Neural progenitor cell (in vitro differentiated cells): Measurements from ENCODE around the gene SMARCA4.

Experiments used
- EZH2 ChIP-seq: fragments of 200-600 bp; sonication (generic); IDR thresholded peaks from 2 replicates; pipeline ENCODE4 v1.6.1; 2017; ENCODE audit warnings: antibody characterized with exemption, mild to moderate bottlenecking, moderate library complexity
- EZH2phosphoT487 ChIP-seq: fragments of 200-600 bp; sonication (generic); IDR thresholded peaks from 2 replicates; pipeline ENCODE4 v1.6.1; 2017; ENCODE audit warnings: antibody characterized with exemption
- TF ChIP-seq, protein P1 (sequence below): fragments of 200-600 bp; sonication (generic); IDR thresholded peaks from 2 replicates; pipeline ENCODE4 v1.5.1; 2017; ENCODE audit warnings: antibody characterized with exemption, mild to moderate bottlenecking

DNA sequence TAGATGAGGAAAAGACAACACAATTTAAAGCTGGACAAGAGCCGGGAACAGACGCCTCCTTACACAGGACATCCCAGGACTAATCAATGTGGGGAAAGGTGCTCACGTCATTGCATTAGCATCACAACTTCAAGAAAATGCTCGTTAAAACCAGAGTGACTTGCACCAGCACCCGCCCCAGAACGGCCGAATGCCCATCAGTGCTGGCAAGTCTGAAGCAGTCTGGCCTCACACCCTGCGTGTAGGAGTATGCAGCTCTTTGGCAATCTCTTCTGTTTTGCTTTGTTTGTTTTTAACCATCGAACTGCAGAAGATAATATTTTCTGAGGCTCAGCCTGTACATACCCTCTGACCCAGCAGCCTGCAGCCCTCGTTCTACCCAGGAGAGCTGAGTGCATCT is 83.6 kb downstream of the SMARCA4 start:
- TF ChIP-seq, protein P1, sequence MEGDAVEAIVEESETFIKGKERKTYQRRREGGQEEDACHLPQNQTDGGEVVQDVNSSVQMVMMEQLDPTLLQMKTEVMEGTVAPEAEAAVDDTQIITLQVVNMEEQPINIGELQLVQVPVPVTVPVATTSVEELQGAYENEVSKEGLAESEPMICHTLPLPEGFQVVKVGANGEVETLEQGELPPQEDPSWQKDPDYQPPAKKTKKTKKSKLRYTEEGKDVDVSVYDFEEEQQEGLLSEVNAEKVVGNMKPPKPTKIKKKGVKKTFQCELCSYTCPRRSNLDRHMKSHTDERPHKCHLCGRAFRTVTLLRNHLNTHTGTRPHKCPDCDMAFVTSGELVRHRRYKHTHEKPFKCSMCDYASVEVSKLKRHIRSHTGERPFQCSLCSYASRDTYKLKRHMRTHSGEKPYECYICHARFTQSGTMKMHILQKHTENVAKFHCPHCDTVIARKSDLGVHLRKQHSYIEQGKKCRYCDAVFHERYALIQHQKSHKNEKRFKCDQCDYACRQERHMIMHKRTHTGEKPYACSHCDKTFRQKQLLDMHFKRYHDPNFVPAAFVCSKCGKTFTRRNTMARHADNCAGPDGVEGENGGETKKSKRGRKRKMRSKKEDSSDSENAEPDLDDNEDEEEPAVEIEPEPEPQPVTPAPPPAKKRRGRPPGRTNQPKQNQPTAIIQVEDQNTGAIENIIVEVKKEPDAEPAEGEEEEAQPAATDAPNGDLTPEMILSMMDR: no peak
- no peak for TF ChIP-seq EZH2
- no peak for TF ChIP-seq EZH2phosphoT487
